Measurements from ENCODE around the gene TOGARAM2. TPM values are rescaled to one million over a fixed set of nuclear protein-coding genes. Genes with fewer than 3 reads are reported as not detected.

Gene TOGARAM2
- total RNA-seq, 4 donors from 2014 or later: 6.4 to 64.4 (median 24.3) TPM

DNA sequence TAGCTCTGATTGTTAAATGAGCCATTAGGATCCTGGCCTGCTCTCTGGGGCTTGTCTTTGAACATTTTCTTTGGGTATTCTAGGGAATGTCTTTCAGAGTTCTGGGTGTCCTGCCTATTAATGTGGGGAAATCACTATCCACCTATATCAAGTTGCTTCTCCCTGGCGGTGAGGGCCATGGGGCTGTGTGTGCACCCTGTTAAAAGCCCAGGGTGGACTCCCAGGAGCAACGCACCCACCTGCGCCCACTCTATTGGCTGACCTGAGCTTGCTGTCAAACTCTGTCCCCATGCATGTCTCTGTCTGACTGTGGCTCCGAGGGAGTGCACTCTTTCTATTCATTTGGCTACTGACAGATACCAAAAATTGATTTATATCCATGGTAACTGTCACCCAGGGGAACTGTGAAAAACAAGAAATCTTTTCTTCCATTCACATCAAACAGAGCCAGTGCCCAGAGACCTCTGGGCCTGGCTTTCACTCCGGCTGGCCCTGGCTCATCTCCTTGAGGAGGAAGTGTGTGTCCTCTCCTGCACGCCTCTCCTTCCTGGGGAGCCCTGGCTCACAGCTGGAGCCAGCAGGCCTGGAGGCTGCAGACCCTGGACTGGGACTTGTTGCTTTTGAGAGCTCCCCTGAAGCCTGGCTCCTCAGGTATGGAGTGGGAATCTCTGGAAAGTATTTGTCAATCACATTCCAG lies 10.5 kb upstream of the TOGARAM2 start:
- Histone ChIP-seq H3K9me3 (no peaks in the 10 kb centered on the region), H3K4me3 (no peak overlapping the region), H3K27me3 (no peaks in the 10 kb centered on the region), H3K27ac (no peak overlapping the region), H3K36me3 (no peaks in the 10 kb centered on the region), H3K4me1 (no peaks in the 10 kb centered on the region)
- intact Hi-C loops (cut with DNase I; ENCODE audit: low total_unique reads): no loop called here
- ATAC-seq: no peak
- in situ Hi-C loops (cut with MboI; ENCODE audit: low sequenced_read_pairs in 4 of 4): loop anchor here in 1 of 4 donors (25.0 kb wide), 1 partner anchor 867 kb away; no protein-coding TSS in a partner anchor
- TF ChIP-seq, protein P1, sequence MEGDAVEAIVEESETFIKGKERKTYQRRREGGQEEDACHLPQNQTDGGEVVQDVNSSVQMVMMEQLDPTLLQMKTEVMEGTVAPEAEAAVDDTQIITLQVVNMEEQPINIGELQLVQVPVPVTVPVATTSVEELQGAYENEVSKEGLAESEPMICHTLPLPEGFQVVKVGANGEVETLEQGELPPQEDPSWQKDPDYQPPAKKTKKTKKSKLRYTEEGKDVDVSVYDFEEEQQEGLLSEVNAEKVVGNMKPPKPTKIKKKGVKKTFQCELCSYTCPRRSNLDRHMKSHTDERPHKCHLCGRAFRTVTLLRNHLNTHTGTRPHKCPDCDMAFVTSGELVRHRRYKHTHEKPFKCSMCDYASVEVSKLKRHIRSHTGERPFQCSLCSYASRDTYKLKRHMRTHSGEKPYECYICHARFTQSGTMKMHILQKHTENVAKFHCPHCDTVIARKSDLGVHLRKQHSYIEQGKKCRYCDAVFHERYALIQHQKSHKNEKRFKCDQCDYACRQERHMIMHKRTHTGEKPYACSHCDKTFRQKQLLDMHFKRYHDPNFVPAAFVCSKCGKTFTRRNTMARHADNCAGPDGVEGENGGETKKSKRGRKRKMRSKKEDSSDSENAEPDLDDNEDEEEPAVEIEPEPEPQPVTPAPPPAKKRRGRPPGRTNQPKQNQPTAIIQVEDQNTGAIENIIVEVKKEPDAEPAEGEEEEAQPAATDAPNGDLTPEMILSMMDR (IDR thresholded peaks at IDR 0.05 in 4 of 5, conservative IDR thresholded peaks at IDR 0.05 in 1 of 5): no peak
- no peak for TF ChIP-seq POLR2A (IDR thresholded peaks at IDR 0.05)
- no peak for DNase-seq

GRCh38 chr2:28972778-28973335 lies 8.2 kb upstream of the TOGARAM2 start:
- Histone ChIP-seq H3K9me3 (no peaks in the 10 kb centered on the region), H3K36me3 (no peaks in the 10 kb centered on the region), H3K4me3 (no peak overlapping the region), H3K27me3 (no peaks in the 10 kb centered on the region), H3K4me1 (no peaks in the 10 kb centered on the region), H3K27ac (no peak overlapping the region)
- in situ Hi-C loops (cut with MboI; ENCODE audit: low sequenced_read_pairs in 4 of 4) (loop anchor here in 1 of 4 donors (25.0 kb wide), 1 partner anchor 864 kb away; no protein-coding TSS in a partner anchor), intact Hi-C loops (cut with DNase I; ENCODE audit: low total_unique reads) (no loop called here)
- TF ChIP-seq, protein P1 (IDR thresholded peaks at IDR 0.05 in 4 of 5, conservative IDR thresholded peaks at IDR 0.05 in 1 of 5): no peak
- TF ChIP-seq POLR2A (IDR thresholded peaks at IDR 0.05): no peak
- ATAC-seq: no peak
- DNase-seq: no peak

- Histone ChIP-seq H3K27me3 (no peaks in the 10 kb centered on the region), H3K36me3 (no peaks in the 10 kb centered on the region), H3K27ac (no peak overlapping the region), H3K4me1 (no peaks in the 10 kb centered on the region), H3K4me3 (no peak overlapping the region), H3K9me3 (no peaks in the 10 kb centered on the region)
- no peak for TF ChIP-seq POLR2A (IDR thresholded peaks at IDR 0.05)
- TF ChIP-seq, protein P1 (IDR thresholded peaks at IDR 0.05 in 4 of 5, conservative IDR thresholded peaks at IDR 0.05 in 1 of 5): no peak
- ATAC-seq: no peak
- intact Hi-C loops (cut with DNase I; ENCODE audit: low total_unique reads) (no loop called here), in situ Hi-C loops (cut with MboI; ENCODE audit: low sequenced_read_pairs in 4 of 4) (loop anchor here in 1 of 4 donors (25.0 kb wide), 1 partner anchor 863 kb away; no protein-coding TSS in a partner anchor)
- DNase-seq: no peak
Observed at GRCh38 chr2:28974252-28974651, 6.8 kb upstream of the TOGARAM2 start.

DNA sequence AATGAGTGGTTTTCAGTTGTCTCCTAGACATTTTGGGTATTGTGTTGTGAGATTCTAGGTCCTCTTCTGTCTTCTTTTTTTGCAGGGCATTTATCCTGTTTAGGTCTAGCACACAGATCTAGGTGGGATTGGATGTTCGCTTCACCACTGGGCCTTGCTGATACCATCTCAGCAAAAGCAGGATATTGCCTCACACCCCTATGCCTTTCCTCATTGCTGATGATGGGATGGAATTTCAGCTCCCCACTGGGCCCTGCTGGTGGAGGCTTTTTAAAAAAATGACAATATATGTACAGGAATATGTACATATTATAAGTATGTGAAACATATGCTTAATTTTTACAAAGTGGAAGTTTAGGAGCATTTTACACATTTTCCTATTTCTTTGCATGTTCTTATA lies 5.4 kb upstream of the TOGARAM2 start:
- ATAC-seq (no peak), DNase-seq (no peak)
- intact Hi-C loops (cut with DNase I; ENCODE audit: low total_unique reads) (no loop called here), in situ Hi-C loops (cut with MboI; ENCODE audit: low sequenced_read_pairs in 4 of 4) (no loop called here)
- Histone ChIP-seq H3K27me3 (no peaks in the 10 kb centered on the region), H3K4me3 (no peak overlapping the region), H3K4me1 (no peaks in the 10 kb centered on the region), H3K9me3 (no peaks in the 10 kb centered on the region), H3K27ac (no peak overlapping the region), H3K36me3 (no peaks in the 10 kb centered on the region)
- TF ChIP-seq POLR2A (IDR thresholded peaks at IDR 0.05): no peak

DNA sequence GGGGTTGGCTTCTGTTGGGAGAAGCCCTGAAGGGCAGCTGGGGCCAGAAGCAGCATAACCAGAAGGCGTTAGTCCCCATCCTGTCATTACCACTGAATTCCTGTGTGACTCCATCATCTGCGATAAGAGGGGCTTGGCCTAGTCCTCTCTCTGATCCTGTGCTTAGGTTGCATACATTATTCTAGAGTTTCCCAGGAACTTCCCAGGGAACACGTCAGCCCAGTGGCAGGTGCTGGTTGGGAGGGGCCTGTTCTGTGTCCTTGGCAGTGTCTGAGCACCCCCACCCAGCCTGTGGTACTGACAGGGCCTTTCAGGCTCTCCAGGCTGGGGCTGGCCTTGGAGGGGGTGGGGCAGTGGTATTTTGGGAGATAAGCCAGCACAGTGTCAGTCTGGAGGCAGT lies 4.5 kb upstream of the TOGARAM2 start:
- in situ Hi-C loops (cut with MboI; ENCODE audit: low sequenced_read_pairs in 4 of 4): no loop called here
- DNase-seq: no peak
- Histone ChIP-seq H3K27ac (no peak overlapping the region), H3K27me3 (no peaks in the 10 kb centered on the region), H3K4me3 (no peak overlapping the region), H3K9me3 (no peaks in the 10 kb centered on the region), H3K4me1 (no peaks in the 10 kb centered on the region), H3K36me3 (no peaks in the 10 kb centered on the region)
- TF ChIP-seq, protein P1 (IDR thresholded peaks at IDR 0.05 in 4 of 5, conservative IDR thresholded peaks at IDR 0.05 in 1 of 5): no peak
- TF ChIP-seq POLR2A (IDR thresholded peaks at IDR 0.05): no peak
- no peak for ATAC-seq
- intact Hi-C loops (cut with DNase I; ENCODE audit: low total_unique reads): no loop called here
